Measurements from ENCODE around the gene HTRA1. TPM values are rescaled to one million over a fixed set of nuclear protein-coding genes. Genes with fewer than 3 reads are reported as not detected.
A peak's percentile ranks its signal among the peaks of the same experiment; 100 is the strongest.

Gene HTRA1
- total RNA-seq, 2 donors from 2014 or later, result 41.4 to 61.8 TPM

DNA sequence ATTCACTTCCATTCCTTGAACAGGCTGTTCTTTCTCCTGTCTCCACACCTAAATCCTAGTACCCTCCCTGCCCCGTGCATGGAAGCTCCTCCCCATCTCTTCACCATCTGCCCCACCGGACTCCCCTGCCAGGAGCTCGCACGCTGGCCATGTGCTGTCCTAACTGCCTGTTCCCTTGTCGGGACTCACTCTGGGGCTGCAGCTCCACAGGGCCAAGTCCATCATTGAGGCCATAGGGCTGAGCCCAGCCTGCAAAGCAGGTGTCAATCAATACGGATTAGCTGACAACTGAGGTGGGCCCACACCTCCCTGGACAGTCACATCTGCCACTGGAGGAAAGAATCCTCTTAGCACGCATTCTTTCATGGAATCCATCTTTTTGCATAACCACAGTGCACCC lies 57.8 kb downstream of the HTRA1 start:
- intact Hi-C loops (cut with DNase I), result no loop called here
- TF ChIP-seq POLR2AphosphoS5 (IDR thresholded peaks at IDR 0.05) (no peak), POLR2A (IDR thresholded peaks at IDR 0.05) (no peak)
- TF ChIP-seq, protein P1, sequence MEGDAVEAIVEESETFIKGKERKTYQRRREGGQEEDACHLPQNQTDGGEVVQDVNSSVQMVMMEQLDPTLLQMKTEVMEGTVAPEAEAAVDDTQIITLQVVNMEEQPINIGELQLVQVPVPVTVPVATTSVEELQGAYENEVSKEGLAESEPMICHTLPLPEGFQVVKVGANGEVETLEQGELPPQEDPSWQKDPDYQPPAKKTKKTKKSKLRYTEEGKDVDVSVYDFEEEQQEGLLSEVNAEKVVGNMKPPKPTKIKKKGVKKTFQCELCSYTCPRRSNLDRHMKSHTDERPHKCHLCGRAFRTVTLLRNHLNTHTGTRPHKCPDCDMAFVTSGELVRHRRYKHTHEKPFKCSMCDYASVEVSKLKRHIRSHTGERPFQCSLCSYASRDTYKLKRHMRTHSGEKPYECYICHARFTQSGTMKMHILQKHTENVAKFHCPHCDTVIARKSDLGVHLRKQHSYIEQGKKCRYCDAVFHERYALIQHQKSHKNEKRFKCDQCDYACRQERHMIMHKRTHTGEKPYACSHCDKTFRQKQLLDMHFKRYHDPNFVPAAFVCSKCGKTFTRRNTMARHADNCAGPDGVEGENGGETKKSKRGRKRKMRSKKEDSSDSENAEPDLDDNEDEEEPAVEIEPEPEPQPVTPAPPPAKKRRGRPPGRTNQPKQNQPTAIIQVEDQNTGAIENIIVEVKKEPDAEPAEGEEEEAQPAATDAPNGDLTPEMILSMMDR (IDR thresholded peaks at IDR 0.05), result no peak

GRCh38 chr10:122519873-122520272 lies 58.5 kb downstream of the HTRA1 start:
- intact Hi-C loops (cut with DNase I), result no loop called here
- Histone ChIP-seq H3K36me3 (peaks cover 0 to 2% of the 10 kb centered on the region in 2 donors), H3K9me3 (no peaks in the 10 kb centered on the region), H3K27ac (no peak overlapping the region), H3K4me1 (replicated peaks) (no peaks in the 10 kb centered on the region), H3K4me3 (no peak overlapping the region), H3K27me3 (replicated peaks; ENCODE audit: insufficient read depth) (no peaks in the 10 kb centered on the region)
- no peak for DNase-seq (ENCODE audit: low spot score)
- 95% methylated on average over 15 of the region's 15 CpGs for WGBS
- TF ChIP-seq POLR2AphosphoS5 (IDR thresholded peaks at IDR 0.05) (no peak), POLR2A (IDR thresholded peaks at IDR 0.05) (no peak)
- TF ChIP-seq, protein P1 (IDR thresholded peaks at IDR 0.05), result no peak

More for the DNA sequence above, 57.8 kb downstream of the HTRA1 start:
- no peak overlapping the region for H3K27ac ChIP-seq
- no peaks in the 10 kb centered on the region for H3K27me3 ChIP-seq (replicated peaks; ENCODE audit: insufficient read depth)
- no peak overlapping the region for H3K4me3 ChIP-seq
- H3K36me3 ChIP-seq, result peaks cover 0 to 7% of the 10 kb centered on the region in 2 donors
- WGBS, result 81% methylated on average over 7 of the region's 7 CpGs
- H3K4me1 ChIP-seq (replicated peaks), result no peaks in the 10 kb centered on the region
- DNase-seq (ENCODE audit: low spot score), result no peak
- H3K9me3 ChIP-seq, result no peaks in the 10 kb centered on the region

DNA sequence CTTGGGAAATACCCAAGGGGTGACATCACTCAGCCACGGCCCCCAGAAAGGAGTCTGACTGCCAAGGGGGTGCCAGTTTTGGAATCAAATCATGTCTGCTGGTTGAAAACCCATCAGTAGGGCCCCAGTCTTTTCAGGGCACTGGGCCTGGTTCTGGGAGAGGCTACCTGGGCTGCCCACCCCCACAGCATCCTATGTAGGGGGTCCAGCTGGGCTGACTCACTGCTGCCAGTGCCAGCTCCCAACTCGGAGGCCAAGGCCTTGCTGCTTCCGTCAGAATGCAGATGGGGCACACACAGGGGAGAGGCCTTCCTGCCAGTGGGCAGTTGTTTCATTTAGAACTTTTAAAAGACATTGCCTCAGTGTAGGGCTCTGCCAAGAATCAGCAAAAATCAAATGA lies 59.7 kb downstream of the HTRA1 start:
- no peaks in the 10 kb centered on the region for H3K36me3 ChIP-seq
- TF ChIP-seq, protein P1 (IDR thresholded peaks at IDR 0.05), result no peak
- TF ChIP-seq POLR2AphosphoS5 (IDR thresholded peaks at IDR 0.05) (no peak), POLR2A (IDR thresholded peaks at IDR 0.05) (no peak)
- no peak overlapping the region for H3K27ac ChIP-seq
- 64% methylated on average over 3 of the region's 3 CpGs for WGBS
- intact Hi-C loops (cut with DNase I), result no loop called here
- H3K27me3 ChIP-seq (replicated peaks; ENCODE audit: insufficient read depth), result no peaks in the 10 kb centered on the region
- no peaks in the 10 kb centered on the region for H3K9me3 ChIP-seq
- H3K4me1 ChIP-seq (replicated peaks), result no peaks in the 10 kb centered on the region
- no peak for DNase-seq (ENCODE audit: low spot score)
- H3K4me3 ChIP-seq, result no peak overlapping the region

DNA sequence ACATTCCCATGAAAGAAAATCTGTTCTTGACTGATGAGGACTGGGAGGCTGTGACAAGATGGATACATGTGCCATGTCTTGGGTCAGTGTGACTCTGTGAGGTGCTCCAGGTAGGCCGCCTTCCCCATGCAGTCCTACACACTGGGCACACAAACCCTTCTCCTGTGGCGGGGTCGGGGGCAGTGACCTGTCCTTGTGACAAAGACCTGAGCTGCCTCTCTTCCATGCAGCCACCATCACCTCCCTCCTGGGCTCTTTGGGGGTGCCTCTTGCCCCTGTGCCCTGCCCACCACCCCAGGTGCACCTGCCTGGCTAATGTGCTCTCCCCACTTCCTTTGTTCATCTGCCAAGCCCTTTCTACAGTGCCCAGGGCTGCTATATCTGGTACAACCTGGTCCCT lies 63.5 kb downstream of the HTRA1 start:
- no peak for DNase-seq (ENCODE audit: low spot score)
- Histone ChIP-seq H3K4me1 (replicated peaks) (no peaks in the 10 kb centered on the region), H3K27ac (no peak overlapping the region), H3K4me3 (no peak overlapping the region), H3K9me3 (no peaks in the 10 kb centered on the region), H3K27me3 (replicated peaks; ENCODE audit: insufficient read depth) (no peaks in the 10 kb centered on the region), H3K36me3 (no peaks in the 10 kb centered on the region)
- WGBS, result 93% methylated on average over 3 of the region's 3 CpGs
- intact Hi-C loops (cut with DNase I), result no loop called here
- no peak for TF ChIP-seq POLR2A (IDR thresholded peaks at IDR 0.05)
- TF ChIP-seq POLR2AphosphoS5 (IDR thresholded peaks at IDR 0.05), result no peak
- TF ChIP-seq, protein P1 (IDR thresholded peaks at IDR 0.05), result no peak

DNA sequence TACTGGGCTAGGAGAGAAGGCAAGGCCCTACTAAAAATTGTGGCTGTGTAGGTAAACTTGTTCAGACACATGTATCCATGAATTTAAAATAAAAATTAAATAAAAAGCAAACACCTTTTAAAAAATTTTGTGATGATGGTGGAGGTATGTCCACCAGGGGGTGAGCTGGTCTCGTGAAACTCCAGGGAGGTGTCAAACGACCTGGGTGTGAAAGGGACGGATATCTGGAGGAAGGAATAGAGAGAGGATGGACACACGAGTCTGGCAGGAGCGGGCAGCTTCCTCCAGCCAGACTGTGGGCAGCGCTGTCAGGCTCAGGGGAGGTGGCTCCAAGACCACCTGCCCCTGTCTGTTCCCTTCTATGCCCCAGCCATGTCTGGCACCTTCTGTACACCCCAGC lies 64.4 kb downstream of the HTRA1 start:
- Histone ChIP-seq H3K9me3 (no peaks in the 10 kb centered on the region), H3K27me3 (replicated peaks; ENCODE audit: insufficient read depth) (no peaks in the 10 kb centered on the region), H3K36me3 (no peaks in the 10 kb centered on the region), H3K27ac (no peak overlapping the region), H3K4me1 (replicated peaks) (no peaks in the 10 kb centered on the region), H3K4me3 (no peak overlapping the region)
- TF ChIP-seq POLR2A (IDR thresholded peaks at IDR 0.05) (no peak), POLR2AphosphoS5 (IDR thresholded peaks at IDR 0.05) (no peak)
- TF ChIP-seq, protein P1 (IDR thresholded peaks at IDR 0.05), result peak in 2 of 4 experiments; percentile 35 to 36
- intact Hi-C loops (cut with DNase I), result no loop called here
- 47% methylated on average over 6 of the region's 6 CpGs for WGBS
- no peak for DNase-seq (ENCODE audit: low spot score)
